HG03565 (cell line): ENCODE measurements around the gene LRCH1.

Source experiments
- ATAC-seq: cut with Tn5 transposase; IDR thresholded peaks from one replicate; pipeline ENCODE4 v1.9.1; 2021; ENCODE audit warnings: mild to moderate bottlenecking, moderate library complexity; ENCODE audit not compliant: unreplicated experiment

Gene LRCH1

DNA sequence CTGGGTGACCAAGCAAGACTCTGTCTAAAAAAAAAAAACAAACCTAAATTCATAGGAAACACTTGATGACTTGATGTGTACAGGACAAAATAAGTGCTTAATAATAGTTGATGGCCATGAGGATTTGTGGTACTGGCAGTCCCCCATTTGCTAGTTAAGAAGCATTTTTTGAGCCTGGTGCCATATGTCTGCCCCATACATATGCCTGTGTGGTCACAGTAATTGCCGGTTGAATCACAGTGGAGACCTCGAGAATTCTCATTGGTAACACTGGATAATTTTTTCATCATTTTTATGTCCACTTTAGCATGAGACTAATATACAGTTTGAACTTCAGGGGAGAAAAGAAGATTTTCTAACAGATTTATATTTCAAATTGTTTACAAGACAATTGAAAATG, 79.2 kb downstream of the LRCH1 start:
- no peak for ATAC-seq

DNA sequence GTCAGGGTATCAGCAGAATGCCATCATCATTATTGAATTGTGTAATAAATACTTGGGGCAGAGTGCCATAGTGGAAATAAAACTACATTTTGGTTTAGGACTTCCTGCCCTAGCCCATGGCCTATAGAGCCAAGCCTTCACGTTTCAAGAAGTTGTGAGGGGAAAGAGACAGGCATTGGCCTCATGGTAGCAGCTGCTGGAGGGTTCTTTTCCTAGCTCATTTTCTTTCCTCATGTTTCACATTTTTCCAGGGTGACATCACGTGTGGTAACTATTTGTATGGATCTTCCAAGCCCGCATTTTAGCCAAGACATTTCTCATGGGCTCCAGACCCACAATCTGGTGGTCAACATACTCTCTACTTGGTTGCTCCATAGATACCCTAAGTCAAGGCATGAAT, 80.4 kb downstream of the LRCH1 start:
- no peak for ATAC-seq

DNA sequence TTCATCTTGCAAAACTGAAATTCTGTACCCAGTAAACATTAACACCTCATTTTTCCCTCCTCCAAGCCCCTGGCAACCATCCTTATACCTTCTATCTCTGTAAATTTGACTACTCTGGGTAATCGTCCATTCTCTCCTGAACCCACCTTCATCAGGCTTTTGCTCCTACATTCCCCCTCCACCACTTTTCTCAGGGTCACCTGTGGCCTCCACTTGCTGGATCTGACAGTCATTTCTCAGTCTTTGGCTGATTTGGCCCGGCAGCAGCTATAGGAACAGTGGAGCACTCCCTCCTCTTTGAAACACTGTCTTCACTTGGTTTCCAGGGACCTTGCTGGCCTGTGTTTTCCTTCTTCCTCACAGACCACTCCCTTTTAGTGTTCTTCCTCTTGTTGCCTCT, 83.5 kb downstream of the LRCH1 start:
- ATAC-seq = no peak

DNA sequence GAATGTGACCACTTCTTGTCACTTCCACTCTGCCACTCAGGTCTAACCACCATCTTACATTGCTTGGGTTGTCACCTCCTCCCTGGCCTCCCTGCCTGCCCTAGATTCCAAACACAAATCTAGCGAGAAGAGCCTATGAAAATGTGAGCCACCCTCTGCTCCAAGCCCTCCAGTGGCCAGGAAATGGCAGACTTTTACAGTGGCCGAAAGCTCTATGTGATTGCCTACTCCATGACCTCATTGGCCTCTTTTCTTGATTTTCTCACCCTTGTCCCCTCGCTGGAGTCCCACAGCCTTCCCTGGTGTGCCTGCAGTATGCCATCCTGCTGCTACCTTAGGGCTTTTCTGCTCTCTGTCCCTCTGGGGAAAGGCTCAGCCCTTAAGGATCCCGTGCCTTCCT, 84.2 kb downstream of the LRCH1 start:
- no peak for ATAC-seq

DNA sequence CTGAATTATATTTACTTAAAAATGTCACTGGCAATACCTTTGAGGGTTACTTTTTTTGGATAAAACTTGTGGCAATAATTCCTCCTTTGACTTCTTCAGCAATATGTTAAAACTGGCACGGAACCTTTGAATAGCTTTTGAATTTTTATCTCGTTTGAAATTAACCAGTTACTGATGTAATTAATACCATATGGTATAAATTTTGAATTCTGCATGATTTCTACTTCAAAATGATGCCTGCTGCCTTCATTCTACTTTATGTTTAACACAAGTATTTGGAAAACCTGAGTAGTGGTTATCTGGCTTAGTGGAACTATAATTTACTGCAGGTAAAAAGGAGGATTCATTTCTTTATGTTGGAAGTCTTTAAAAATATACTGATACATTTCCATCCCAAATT, 85.3 kb downstream of the LRCH1 start:
- ATAC-seq = no peak

DNA sequence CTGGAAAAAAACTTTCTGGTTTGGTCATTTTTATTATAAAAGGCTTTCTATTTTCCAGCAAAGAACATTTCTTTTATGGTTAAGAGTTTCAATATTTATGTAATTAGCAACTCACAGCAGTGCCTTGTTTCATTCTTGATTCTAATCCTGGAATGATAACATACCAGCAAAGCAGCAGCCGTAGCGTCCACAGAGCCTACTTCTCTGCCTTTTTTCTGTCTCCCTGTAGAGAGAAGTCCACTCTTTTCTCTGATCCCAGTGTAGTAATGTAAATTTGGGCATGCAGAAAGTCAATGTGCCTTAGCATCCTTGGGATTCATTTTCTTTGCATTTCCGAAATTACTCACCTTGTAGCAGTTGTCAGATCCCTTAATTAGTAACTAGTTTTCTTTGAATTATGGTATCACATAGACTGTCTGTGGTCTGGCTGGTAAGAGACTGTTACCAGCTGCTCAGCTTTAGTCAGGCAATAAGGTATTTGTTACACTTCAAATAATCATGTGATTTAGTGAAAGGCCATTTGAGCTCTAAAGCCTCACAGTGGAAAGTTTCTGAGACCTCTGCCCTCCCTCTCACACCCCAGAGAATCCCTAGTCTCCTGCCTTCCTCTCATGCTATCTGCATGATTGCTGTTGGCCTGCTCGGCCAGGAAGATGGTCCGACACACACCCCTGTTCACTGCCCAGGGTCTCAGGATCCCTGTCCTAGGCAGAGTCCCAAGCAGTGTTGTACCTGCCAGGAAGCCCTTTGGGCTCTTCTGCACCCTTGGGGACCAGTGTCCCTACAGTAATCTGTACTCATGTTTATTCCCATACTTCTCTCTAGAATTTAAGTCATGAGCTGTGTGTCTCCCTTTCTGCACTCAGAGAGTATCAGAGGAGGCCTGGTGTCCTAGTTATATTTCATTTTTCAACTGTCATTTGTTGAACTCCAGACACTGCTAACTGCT, 86.3 kb downstream of the LRCH1 start:
- ATAC-seq = peak; percentile 83

DNA sequence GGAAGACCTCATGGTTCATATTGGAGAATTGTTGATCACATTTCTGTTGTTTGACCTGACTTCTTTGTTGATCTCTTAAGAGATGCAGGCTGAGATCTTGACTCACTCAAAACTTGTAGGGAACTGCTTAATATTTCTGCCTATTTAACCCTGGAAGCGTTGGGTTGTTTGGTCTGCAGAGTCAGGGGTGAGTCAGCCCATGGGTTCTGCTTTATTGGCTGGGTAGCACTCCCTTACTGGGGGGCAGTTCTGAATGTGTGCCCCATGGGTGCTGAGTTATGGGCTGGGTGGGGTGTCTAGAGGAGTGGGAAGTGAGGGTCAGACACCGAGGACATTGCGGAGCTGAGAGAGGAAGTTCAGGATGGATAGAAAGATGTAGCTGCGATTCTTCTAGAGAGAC, 87.9 kb downstream of the LRCH1 start:
- ATAC-seq = no peak

DNA sequence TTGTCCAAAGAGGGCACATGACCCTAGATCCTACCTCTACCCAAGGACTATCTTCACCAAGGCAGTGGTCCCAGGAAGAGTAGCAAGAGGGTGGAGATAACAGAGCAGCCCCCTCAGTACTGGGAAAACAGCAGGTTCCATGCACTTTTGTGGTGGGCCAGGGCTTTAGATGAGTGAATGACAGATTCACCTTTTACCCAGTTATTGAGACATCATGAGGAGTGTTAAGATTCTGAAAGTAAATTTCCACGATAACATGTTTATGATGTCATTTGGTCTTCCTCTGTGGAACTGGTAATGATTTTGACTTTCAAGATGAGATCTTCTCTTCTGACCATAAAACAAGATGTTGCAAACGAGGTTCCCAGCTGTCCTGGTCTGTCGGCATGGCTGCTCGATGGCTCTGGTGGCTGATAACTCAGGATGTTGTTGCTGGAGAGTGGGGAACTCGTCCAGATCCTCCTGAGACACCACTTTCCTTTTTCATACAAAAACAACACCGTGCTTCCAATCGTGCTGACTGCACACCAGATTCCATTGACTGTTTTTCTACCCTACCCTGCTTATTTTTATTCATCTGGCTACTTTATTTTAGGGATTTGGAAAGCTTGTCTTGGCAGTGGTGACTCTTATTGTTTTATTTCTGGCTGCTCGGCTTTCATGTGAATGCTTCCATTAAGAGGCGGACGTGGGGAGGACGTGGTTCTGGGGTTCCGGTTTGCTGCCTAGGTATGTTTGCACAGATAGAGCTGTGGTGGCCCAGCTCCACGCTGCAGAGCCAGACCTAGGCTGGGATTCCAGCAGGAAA, 88.5 kb downstream of the LRCH1 start:
- no peak for ATAC-seq

DNA sequence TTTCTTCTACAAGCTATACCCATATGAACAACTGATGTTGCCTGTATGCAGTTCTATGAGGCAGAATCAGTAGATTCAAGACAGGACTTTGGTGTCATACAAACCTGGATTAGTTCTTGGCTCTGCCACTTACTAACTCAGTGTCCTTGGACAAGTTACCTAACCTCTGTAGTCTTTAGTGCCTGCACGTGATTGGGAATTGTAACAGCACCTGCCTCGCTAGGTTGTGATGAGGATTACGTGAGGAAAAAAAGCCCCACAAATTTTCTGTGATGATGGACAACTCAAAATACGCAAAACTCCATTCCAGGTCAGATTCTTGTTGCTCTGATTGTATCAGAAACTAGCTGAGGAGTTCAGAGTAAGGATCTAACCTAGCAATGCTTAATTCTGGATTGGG, 89.3 kb downstream of the LRCH1 start:
- no peak for ATAC-seq

DNA sequence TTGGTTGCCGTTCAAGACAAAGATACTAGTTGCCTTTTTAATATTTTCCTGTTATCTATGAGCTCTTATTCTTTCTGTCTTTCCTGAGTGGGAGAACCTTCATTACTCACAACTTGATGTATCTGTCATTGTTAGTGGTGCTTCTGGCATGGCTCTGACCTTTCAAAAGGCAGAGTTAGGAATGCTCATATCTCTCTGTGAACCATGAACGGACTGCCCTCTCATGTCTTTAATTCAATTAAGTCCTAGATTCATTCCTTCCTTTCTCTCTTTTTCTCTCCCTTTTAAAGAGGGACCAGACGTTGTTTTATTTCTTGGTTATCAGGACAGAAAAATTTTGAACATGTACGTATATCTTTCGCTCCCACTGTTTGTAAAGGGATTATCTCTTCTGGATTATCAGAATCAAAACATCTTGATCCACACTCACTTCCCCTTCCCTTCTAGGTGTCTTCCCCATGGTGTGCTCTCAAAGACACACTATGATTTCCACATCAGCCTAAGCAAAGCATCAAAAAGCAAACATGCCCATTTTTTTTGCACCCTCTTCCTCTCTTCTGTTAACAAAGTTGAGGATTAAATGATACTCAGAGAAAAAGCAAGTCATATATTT, 90.3 kb downstream of the LRCH1 start:
- ATAC-seq = no peak

DNA sequence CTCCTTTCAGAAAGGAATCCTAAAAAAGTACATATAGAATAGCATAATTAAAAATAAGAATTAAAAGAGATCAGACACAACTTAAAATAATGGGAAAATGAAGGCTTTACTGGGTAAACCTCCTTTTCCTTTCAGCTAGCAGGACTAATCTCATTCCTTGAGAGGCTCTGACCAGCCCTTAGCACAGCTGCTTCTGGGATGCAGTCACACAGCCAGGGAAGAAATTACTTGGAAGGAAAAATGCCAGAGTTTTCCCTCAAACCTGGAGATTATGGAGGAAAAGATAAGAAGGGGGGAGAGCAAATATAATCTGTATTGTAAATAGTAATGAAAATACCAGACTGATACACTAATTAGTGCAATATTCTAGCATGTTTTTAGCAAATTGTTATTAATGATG, 91.8 kb downstream of the LRCH1 start:
- no peak for ATAC-seq

DNA sequence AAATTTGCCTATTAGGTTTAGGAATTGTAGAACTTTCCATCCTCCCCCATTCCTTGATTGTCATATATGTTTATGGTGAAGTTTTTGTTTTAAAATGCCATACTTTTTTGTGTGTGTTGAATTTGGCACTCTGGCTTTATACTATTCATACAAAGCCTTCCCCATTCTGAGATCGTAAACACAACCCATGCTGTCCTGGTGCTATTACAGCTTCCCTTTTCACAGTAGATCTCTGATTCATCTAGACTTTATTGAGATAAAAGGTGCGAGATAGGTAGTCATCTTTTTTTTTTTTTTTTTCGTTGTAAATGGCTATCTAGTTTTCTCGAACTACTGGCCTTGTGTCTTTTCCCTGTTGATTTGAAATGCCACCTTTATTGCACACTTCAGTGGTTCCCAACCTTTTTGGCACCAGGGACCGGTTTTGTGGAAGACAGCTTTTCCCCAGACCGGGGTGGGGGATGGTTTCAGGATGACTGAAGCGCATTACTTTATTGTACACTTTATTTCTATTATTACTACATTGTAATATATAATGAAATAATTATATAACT, 94.6 kb downstream of the LRCH1 start:
- no peak for ATAC-seq

DNA sequence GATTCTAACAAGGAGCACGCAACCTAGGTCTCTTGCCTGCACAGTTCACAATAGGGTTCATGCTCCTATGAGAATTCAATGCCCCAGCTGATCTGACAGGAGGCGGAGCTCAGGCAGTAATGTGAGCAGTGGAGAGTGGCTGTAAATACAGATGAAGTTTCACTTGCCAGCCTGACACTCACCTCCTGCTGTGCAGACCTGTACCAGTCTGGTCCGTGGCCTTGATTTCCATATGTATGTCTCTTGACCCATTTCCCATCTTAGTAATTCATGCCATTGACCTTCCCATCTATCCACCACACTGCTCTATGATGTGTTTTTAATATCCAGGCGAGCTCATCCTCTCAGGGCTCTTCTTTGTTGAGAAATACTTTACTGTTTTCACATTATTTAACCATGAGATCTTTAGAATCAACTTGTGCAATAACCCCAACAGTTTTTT, 95.2 kb downstream of the LRCH1 start:
- ATAC-seq = peak; percentile 50

DNA sequence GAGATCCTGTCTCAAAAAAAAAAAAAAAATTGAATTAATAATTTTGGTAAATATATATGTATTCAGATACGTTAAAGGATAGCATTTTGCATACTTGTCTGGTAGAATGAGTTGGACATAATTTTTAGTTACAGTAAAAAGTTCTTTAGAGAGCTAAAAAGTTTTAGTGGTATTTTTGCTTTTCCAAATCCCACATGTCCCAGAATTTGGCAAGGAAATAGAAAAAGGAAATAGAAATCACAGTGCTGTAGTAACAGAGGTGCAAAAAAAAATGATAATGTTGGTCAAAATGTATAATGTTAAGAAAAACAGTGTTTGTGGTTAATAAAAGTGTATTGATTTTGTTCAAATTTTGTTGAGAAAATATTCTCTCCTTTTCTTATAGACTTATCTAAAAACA, 96.8 kb downstream of the LRCH1 start:
- no peak for ATAC-seq

DNA sequence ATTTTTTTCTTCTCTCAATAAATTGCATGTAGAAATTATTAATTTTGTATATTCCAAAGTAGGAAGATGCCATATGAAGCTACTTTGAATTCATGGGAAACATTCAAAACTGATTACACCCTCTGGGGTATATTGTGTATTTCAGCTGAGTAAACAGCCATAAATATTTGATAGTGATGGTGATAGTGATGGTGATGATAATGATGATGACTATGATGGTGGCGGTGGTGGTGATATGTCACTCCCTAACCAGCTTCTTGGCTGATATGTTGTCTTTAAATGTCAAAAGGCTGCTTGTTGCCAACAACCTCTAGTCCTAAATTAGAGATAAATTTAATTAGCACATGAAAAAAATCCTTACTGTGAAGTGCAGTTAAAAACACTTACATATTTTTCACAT, 102.0 kb downstream of the LRCH1 start:
- no peak for ATAC-seq

DNA sequence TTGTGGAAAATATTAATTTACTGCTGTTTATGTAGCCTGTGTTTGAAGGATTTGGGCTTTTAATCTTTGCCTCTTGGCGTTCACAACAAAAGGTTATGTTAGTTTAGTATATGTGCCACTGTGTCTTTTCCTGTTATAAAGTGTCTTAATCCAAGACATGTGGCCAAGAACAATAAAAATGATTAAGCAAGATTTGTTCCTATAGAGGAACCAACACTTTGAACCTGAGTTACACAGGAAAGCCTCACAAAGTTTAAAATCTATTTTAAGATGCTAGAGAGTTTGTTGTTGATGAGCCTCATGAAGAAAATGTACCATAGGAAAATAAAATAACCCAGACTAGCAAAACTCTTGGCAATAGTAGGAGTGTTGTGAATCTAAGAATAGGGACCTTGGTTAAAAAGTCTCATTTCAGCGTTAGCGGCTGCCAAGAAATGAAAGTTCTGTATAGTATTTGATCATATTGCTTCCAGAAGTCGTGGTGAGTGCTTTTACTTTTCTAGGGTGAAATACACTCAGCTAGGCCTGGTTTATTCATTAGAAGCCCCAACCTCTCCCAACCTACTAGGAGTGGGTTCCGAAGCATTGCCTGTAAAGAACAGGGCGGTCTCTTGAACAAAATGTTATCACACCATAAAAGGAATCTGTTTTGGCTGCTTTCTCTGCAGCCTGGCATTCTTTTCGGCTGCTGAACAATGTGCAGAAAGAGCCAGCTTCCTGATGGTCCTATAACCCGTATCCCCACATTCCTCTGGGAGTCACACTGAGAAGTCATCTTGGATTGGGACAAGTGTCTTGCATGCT, 102.6 kb downstream of the LRCH1 start:
- no peak for ATAC-seq

DNA sequence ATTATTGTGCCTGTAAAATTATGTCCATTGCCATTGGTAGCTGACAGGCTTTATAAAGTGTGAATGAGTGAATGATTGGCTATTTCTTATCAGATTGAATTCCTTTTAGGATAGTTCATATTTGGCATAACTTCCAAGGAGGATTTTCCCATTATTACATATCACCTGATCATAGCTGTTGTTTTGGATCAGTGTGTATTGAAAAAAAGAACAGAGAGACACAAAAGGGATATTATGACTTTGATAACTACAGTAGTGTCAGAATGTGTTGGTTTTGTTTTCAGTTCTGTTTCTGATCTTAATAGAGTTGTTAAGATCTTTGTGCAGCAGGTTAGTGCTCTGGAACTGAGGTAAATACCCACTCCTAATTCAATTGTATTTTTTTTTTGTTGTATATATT, 103.8 kb downstream of the LRCH1 start:
- ATAC-seq = peak; percentile 85

DNA sequence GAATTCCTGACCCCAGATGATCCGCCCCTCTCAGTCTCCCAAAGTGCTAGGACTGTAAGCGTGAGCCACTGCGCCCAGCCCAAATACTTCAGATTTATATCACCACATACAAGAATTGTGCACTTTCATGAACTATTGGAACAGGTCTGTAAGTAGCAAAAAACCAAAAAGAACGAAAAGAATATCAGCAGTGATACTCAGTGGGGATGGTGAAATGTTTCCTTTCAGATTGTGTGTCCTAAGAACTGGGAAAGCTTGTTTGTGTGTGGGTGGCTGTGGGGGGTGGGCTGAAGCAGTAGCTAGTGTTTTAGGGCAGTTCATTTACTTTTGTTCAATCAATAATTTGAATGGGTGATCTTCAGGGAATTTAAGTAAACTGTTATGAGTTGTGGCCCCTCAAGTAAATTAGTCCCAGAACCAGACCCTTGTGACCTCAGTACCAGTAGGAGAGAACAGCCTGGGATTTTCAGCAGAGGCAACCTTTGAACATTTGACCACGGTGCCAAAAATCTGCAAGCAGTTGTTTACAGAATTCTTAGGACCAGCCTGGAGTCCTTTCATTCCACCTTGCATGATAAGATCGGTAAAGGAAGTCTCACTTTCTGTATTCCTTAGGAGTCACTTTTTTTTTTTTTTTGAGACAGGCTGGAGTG, 106.6 kb downstream of the LRCH1 start:
- no peak for ATAC-seq

DNA sequence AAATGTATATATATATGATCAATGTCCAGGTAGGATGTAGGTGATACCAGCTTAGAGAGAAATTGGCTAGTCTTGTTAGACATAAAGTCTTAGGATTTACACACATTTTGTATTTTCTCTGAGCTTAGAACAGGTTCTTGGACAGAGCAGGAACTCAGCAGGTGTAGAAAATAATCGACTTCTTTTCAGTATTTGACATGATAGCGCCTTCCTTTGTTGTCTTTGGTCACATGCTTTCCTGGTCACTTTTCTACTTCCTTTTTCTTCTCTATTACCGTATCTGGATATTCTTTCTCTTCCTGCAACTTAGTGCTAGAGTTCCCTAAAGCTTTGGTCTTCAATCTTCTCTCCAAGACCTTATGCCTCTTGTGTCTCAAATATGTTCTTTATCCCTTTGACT, 107.4 kb downstream of the LRCH1 start:
- no peak for ATAC-seq

DNA sequence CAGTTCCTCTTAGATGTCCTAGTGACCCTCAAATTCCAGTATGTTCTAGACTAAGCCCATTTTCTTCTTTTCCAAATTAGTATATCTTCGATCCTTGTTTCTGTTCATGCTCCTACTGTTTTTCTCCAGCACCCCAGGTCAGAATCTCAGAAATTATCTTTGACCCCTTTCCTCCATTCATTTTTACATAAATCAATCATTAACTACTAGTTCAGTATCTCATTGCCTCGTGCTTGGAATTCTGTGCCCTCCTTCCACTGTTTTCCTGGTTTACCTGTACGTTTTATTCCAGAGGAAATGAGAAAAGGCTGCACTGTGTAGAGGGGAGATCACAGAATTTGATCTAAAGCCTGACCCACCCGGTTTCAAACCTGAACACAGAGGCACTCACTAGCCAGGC, 107.9 kb downstream of the LRCH1 start:
- ATAC-seq = no peak
